Calu3 (cell line): Measurements from ENCODE around the gene ALDH2. TPM values are rescaled to one million over a fixed set of nuclear protein-coding genes. Genes with fewer than 3 reads are reported as not detected.

ENCODE experiments used
- BruUV-seq: library from RNA; stranded (reverse); fragments of 400-500 nt; replicated peaks from 2 replicates; lab custom pipeline; 2021; lab: Mats Ljungman, UMichigan
- CTCF ChIA-PET: fragments of 300-600 bp; sonication (Branson Sonifier 250); formaldehyde crosslinking; loops from one replicate; lab custom pipeline; 2022; ENCODE audit warnings: antibody characterized with exemption; lab: Charles Lee
- DNase-seq: peaks from one replicate; pipeline ENCODE4 v3.0.0; 2022
- H3K27ac Mint-ChIP-seq: one replicate; pipeline ENCODE4 v1.8.0; 2022; ENCODE audit warnings: mixed read lengths; ENCODE audit not compliant: unreplicated experiment
- H3K27me3 Mint-ChIP-seq: one replicate; pipeline ENCODE4 v1.8.0; 2022; ENCODE audit warnings: mixed read lengths; ENCODE audit not compliant: unreplicated experiment
- H3K36me3 Mint-ChIP-seq: one replicate; pipeline ENCODE4 v1.8.0; 2022; ENCODE audit warnings: mild to moderate bottlenecking, moderate library complexity, mixed read lengths; ENCODE audit not compliant: insufficient read depth, unreplicated experiment
- H3K4me1 Mint-ChIP-seq: one replicate; pipeline ENCODE4 v1.8.0; 2022; ENCODE audit warnings: mild to moderate bottlenecking, low read depth, mixed read lengths; ENCODE audit not compliant: unreplicated experiment
- H3K4me3 Mint-ChIP-seq: one replicate; pipeline ENCODE4 v1.8.0; 2022; ENCODE audit warnings: mild to moderate bottlenecking, low read depth, moderate library complexity, mixed read lengths; ENCODE audit not compliant: unreplicated experiment
- H3K9me3 Mint-ChIP-seq: one replicate; pipeline ENCODE4 v1.8.0; 2022; ENCODE audit warnings: low read depth, mixed read lengths; ENCODE audit not compliant: unreplicated experiment
- CTCF ChIP-seq: fragments of 200-600 bp; IDR thresholded peaks from one replicate; pipeline ENCODE4 v1.8.0; 2022; ENCODE audit warnings: antibody characterized with exemption; ENCODE audit not compliant: unreplicated experiment
- intact Hi-C: fragments of 100-400 bp; cut with micrococcal nuclease; formaldehyde crosslinking; loops from one replicate; pipeline ENCODE4 v1.10.0; 2022; ENCODE audit not compliant: unreplicated experiment
- total RNA-seq: library from RNA; stranded (reverse); gene quantifications from 2 replicates; pipeline ENCODE4 v1.2.3, GENCODE V29; 2022

Gene ALDH2
- total RNA-seq, 1 experiment from 2014 or later: 152 TPM

- peaks cover 18% of the 10 kb centered on the region for H3K36me3 Mint-ChIP-seq
- peak overlapping the region; percentile 85 for H3K27ac Mint-ChIP-seq
- CTCF ChIA-PET: interaction anchor here (0.7 to 2.2 kb wide), 4 partner anchors 10 to 85 kb away, joined by 3 to 19 read pairs (median 6); partner anchors contain the start of genes ACAD10 and BRAP
- DNase-seq: peak; percentile 26
- no peaks in the 10 kb centered on the region for H3K27me3 Mint-ChIP-seq
- TF ChIP-seq CTCF: no peak
- peaks cover 22% of the 10 kb centered on the region for H3K4me1 Mint-ChIP-seq
- no peaks in the 10 kb centered on the region for H3K9me3 Mint-ChIP-seq
- BruUV-seq: TSS peak; percentile 51
- peak overlapping the region; percentile 91 for H3K4me3 Mint-ChIP-seq
- intact Hi-C loops: loop anchor here (5.0 kb wide), 1 partner anchor 45 kb away; no protein-coding TSS in a partner anchor
These were observed 827 bp downstream of the ALDH2 start for GRCh38 chr12:111767362-111768158.

DNA sequence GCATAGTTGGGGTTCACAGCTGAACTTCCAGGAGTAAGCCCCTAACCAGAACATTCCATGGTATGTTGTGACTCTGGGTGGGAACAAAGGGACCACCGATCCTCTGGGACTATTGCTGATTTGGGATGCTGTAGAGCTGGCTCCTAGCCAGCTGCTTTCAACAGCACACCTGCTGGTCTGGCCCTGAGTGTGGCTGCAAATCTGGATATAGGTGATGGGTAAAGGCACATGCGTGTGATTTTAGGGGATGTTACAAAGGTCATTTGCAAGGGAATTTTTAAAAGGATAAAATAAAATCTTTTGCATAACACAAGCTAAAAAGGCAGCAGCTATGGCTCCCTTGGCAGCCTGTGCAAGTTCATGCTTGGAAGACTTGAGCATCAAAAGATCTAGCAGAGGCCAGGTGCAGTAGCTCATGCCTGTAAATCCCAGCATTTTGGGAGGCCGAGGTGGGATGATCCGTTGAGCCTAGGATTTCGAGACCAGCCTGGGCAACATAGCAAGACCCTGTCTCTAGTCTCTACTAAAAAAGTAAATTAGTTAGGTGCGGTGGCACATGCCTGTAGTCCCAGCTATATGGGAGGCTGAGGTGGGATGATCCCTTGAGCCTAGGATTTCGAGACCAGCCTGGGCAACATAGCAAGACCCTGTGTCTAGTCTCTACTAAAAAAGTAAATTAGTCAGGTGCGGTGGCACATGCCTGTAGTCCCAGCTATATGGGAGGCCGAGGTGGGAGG lies 1.6 kb downstream of the ALDH2 start:
- Mint-ChIP-seq H3K4me1 (peaks cover 22% of the 10 kb centered on the region), H3K27me3 (no peaks in the 10 kb centered on the region), H3K4me3 (peak overlapping the region; percentile 91), H3K27ac (no peak overlapping the region), H3K36me3 (peaks cover 18% of the 10 kb centered on the region), H3K9me3 (no peaks in the 10 kb centered on the region)
- intact Hi-C loops: loop anchor here (5.0 kb wide), 1 partner anchor 44 kb away; no protein-coding TSS in a partner anchor
- no peak for TF ChIP-seq CTCF
- CTCF ChIA-PET: interaction anchor here (0.6 to 2.2 kb wide), 4 partner anchors 10 to 82 kb away, joined by 3 to 19 read pairs (median 6); partner anchors contain the start of genes ACAD10 and BRAP
- BruUV-seq: no TSS peak
- no peak for DNase-seq

DNA sequence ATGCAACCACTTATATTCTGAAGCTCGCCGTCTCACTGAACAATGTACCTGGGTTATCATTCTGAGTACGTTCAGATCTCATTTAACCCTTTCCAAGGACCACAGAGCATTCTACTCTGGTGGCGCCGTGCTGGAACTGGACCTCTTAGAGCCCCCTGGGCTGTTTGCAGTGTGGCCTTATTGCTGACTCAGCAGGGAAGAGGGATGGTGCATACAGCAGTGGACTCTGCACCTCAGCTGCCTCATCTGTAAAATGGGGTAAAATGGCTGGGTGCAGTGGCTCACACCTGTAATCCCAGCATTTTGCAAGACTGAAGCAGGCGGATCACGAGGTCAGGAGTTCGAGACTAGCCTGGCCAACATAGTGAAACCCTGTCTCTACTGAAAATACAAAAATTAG lies 2.9 kb downstream of the ALDH2 start:
- CTCF ChIA-PET: no interaction called here
- peaks cover 35% of the 10 kb centered on the region for H3K4me1 Mint-ChIP-seq
- BruUV-seq: no TSS peak
- intact Hi-C loops: loop anchor here (5.0 kb wide), 1 partner anchor 43 kb away; no protein-coding TSS in a partner anchor
- no peak overlapping the region for H3K27ac Mint-ChIP-seq
- H3K27me3 Mint-ChIP-seq: no peaks in the 10 kb centered on the region
- H3K4me3 Mint-ChIP-seq: no peak overlapping the region
- no peak for DNase-seq
- H3K9me3 Mint-ChIP-seq: no peaks in the 10 kb centered on the region
- no peak for TF ChIP-seq CTCF
- peaks cover 18% of the 10 kb centered on the region for H3K36me3 Mint-ChIP-seq

DNA sequence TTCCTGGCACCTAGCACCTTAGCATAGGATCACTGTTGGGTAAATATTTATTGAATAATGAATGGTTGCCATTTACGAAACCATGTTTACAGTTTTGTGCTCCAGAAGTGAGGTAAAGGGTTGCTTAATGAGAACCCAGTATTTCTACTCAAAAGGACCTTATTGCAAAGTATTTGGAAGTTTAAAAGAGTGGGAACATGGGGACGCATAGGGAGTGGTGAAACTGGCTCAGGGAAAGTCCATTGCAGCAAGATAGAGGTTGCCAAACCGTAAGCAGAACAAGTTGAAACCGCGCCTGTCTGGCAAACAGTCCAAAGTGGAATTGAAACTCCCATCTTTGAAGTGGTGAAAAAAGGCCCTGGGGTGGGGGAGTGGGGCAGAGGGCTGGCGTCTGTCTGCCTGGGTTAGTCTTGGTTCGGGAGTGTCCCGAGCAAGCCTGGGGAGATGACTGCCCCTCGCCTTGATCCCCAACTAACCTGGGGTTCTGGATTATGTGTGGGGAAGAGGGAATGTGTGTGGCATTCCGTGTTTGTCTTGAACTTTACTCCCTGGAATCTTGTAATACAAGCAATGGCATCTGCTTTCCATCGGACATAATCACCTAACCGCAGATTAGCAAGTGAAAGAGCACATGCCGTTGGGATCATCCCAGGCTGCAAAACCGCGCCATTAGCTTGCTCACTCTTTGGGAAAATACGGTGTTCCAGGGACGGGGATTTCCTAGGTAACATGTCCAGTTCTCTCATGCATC lies 7.2 kb downstream of the ALDH2 start:
- BruUV-seq: no TSS peak
- TF ChIP-seq CTCF: no peak
- peak; percentile 39 for DNase-seq
- no peaks in the 10 kb centered on the region for H3K27me3 Mint-ChIP-seq
- peaks cover 26% of the 10 kb centered on the region for H3K36me3 Mint-ChIP-seq
- CTCF ChIA-PET: interaction anchor here (0.7 kb wide), 1 partner anchor 9 kb away, joined by 3 read pairs; no protein-coding TSS in a partner anchor
- H3K4me1 Mint-ChIP-seq: peaks cover 50% of the 10 kb centered on the region
- H3K9me3 Mint-ChIP-seq: no peaks in the 10 kb centered on the region
- intact Hi-C loops: no loop called here
- H3K4me3 Mint-ChIP-seq: peak overlapping the region; percentile 63
- peak overlapping the region; percentile 87 for H3K27ac Mint-ChIP-seq
